GM18861 (cell line): ENCODE data around the gene DGCR6L.
"Not testable (repeated sequence)": the region's sequence is repeated elsewhere in the genome, so short reads cannot be mapped to it uniquely, and the experiment has no call there.

Experiments
- ATAC-seq: cut with Tn5 transposase; IDR thresholded peaks from one replicate; pipeline ENCODE4 v1.9.1; 2021; ENCODE audit not compliant: unreplicated experiment

The DGCR6L gene

GRCh38 chr22:20310773-20311172 is 9.1 kb downstream of the DGCR6L start:
- not testable (repeated sequence) for ATAC-seq

GRCh38 chr22:20310180-20310579 is 9.7 kb downstream of the DGCR6L start:
- not testable (repeated sequence) for ATAC-seq

GRCh38 chr22:20308806-20309650 is 10.8 kb downstream of the DGCR6L start:
- ATAC-seq = not testable (repeated sequence)

- ATAC-seq = not testable (repeated sequence)
Observed at GRCh38 chr22:20307448-20308447, 12.1 kb downstream of the DGCR6L start.

GRCh38 chr22:20306646-20307447 is 13.0 kb downstream of the DGCR6L start:
- ATAC-seq = not testable (repeated sequence)

- no peak for ATAC-seq
Observed at GRCh38 chr22:20305894-20306645, 13.8 kb downstream of the DGCR6L start.

- ATAC-seq = not testable (repeated sequence)
Observed at GRCh38 chr22:20305230-20305893, 14.5 kb downstream of the DGCR6L start.

GRCh38 chr22:20304646-20305045 is 15.2 kb downstream of the DGCR6L start:
- no peak for ATAC-seq

- not testable (repeated sequence) for ATAC-seq
Observed at GRCh38 chr22:20303229-20303534, 16.7 kb downstream of the DGCR6L start.

GRCh38 chr22:20302438-20303228 is 17.2 kb downstream of the DGCR6L start:
- no peak for ATAC-seq

GRCh38 chr22:20299746-20300136 is 20.1 kb downstream of the DGCR6L start:
- no peak for ATAC-seq

- no peak for ATAC-seq
Observed at GRCh38 chr22:20298803-20299745, 20.8 kb downstream of the DGCR6L start.

- ATAC-seq = no peak
Observed at GRCh38 chr22:20298110-20298802, 21.6 kb downstream of the DGCR6L start.

GRCh38 chr22:20297414-20298109 is 22.3 kb downstream of the DGCR6L start:
- no peak for ATAC-seq

GRCh38 chr22:20296598-20296997 is 23.3 kb downstream of the DGCR6L start:
- ATAC-seq = no peak

GRCh38 chr22:20295262-20296064 is 24.4 kb downstream of the DGCR6L start:
- no peak for ATAC-seq
